HG03460 (cell line): ENCODE measurements around the gene P2RX2.

Experiments used
- ATAC-seq: cut with Tn5 transposase; IDR thresholded peaks from one replicate; pipeline ENCODE4 v1.9.1; 2021; ENCODE audit not compliant: unreplicated experiment

P2RX2 gene

GRCh38 chr12:132618683-132619043, at the start of gene P2RX2:
P2RX2 (plus strand) TSS chr12:132618776; CDS start chr12:132618817, 41 bp downstream.
- no peak for ATAC-seq

GRCh38 chr12:132568826-132569480, 49.6 kb upstream of the P2RX2 start:
- no peak for ATAC-seq

GRCh38 chr12:132569856-132570480, 48.6 kb upstream of the P2RX2 start:
- no peak for ATAC-seq

GRCh38 chr12:132570635-132571034, 47.9 kb upstream of the P2RX2 start:
- ATAC-seq: no peak

GRCh38 chr12:132571051-132571450, 47.5 kb upstream of the P2RX2 start:
- no peak for ATAC-seq

- ATAC-seq: no peak
These were observed 47.0 kb upstream of the P2RX2 start for GRCh38 chr12:132571598-132571997.

- ATAC-seq: no peak
These were observed 46.5 kb upstream of the P2RX2 start for GRCh38 chr12:132572106-132572505.

- ATAC-seq: no peak
These were observed 45.5 kb upstream of the P2RX2 start for GRCh38 chr12:132572801-132573760.

GRCh38 chr12:132574271-132574996, 44.1 kb upstream of the P2RX2 start:
- no peak for ATAC-seq

- ATAC-seq: no peak
These were observed 42.9 kb upstream of the P2RX2 start for GRCh38 chr12:132575661-132576060.

GRCh38 chr12:132576701-132577100, 41.9 kb upstream of the P2RX2 start:
- no peak for ATAC-seq

GRCh38 chr12:132577191-132577920, 41.2 kb upstream of the P2RX2 start:
- no peak for ATAC-seq

- ATAC-seq: no peak
These were observed 40.5 kb upstream of the P2RX2 start for GRCh38 chr12:132578118-132578517.

- ATAC-seq: no peak
These were observed 39.8 kb upstream of the P2RX2 start for GRCh38 chr12:132578826-132579225.

GRCh38 chr12:132579744-132580143, 38.8 kb upstream of the P2RX2 start:
- no peak for ATAC-seq

- ATAC-seq: no peak
These were observed 37.8 kb upstream of the P2RX2 start for GRCh38 chr12:132580701-132581292.

GRCh38 chr12:132581348-132582057, 37.1 kb upstream of the P2RX2 start:
- ATAC-seq: no peak

- ATAC-seq: no peak
These were observed 36.5 kb upstream of the P2RX2 start for GRCh38 chr12:132582058-132582420.

- ATAC-seq: no peak
These were observed 35.8 kb upstream of the P2RX2 start for GRCh38 chr12:132582582-132583410.
